ENCODE data around the gene NFIX.
A peak's percentile ranks its signal among the peaks of the same experiment; 100 is the strongest.

NFIX gene

DNA sequence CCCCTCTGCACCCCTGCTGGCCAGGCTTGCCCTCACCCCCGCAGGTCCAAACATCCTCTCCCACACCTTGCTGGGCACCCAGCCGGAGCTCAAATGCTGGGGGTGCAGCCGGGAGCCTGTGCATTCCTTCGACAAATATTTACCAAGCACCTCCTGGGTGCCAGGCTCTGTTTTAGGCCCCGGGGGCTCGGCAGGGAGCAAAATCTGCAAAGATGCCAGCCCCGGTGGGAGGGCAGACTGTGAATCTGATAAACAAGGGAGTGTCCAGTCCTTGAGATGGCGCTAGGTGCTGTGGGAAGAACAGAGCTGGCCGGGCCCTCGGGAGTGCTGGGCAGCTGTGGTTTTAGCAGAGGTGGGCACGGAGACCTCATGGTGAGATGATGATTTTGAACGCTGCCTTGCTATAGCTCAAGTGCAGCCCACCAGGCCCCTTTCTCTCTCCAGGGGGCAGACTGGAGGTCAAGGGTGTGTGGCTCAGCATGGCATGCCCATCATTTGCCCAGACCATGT lies 10.6 kb downstream of the NFIX start:
- Histone ChIP-seq H3K27me3 (replicated peaks; ENCODE audit: control insufficient read depth, insufficient read depth, low read length) (no peaks in the 10 kb centered on the region), H3K4me3 (ENCODE audit: low read length) (no peak overlapping the region), H3K9ac (ENCODE audit: low read length) (peak overlapping the region; percentile 57), H3K4me1 (ENCODE audit: control insufficient read depth, insufficient read depth, low read length) (peaks cover 85% of the 10 kb centered on the region), H3K36me3 (ENCODE audit: control insufficient read depth, insufficient read depth, low read length, severe bottlenecking) (peaks cover 7% of the 10 kb centered on the region), H3K9me3 (ENCODE audit: control insufficient read depth, low read length) (no peaks in the 10 kb centered on the region)
- no peak for DNase-seq (ENCODE audit: low read depth)

DNA sequence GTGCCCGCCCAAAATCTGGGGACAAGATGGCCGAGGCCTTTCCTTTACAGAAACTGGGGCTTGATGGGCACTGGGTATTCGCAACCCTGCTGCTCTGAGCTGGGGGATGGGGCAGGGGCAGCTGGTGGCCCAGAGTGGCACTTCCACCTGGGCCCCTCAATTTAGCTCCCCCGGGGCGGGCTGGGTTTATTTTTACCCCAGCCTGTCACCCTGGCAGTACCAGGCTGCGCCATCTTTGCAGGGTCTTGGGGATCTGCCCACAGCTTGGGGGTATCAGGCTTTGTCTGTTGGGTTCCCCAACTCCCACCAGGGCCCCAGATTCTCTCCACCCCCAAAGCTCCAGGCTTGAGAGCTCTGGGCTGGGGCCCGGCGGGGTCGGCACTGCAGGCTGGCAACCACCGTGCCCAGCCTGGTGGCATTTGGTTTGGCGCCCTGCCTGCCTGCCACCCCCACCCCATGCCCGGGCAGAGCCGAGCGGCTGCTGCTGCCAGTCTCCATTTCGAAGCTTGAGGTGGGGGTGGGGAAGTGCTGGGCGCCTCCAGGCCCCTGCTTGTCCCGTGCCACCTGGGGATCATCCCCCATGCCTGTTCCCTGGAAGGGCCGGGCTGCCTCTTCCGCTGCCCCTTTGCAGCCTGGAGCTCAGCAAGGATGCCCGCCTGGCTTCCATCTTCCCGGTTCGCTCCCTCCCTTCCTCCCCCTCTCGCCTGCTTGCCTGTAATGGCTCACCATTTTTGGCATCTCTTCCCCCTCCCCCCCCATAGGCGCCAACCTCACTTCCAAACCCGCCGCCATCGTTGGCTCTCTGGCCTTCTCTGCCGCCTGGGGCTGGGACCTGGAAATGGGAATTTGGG lies 11.4 kb downstream of the NFIX start:
- Histone ChIP-seq H3K36me3 (ENCODE audit: control insufficient read depth, insufficient read depth, low read length, severe bottlenecking) (peaks cover 7% of the 10 kb centered on the region), H3K4me3 (ENCODE audit: low read length) (no peak overlapping the region), H3K9ac (ENCODE audit: low read length) (peak overlapping the region; percentile 62), H3K4me1 (ENCODE audit: control insufficient read depth, insufficient read depth, low read length) (peaks cover 80% of the 10 kb centered on the region), H3K9me3 (ENCODE audit: control insufficient read depth, low read length) (no peaks in the 10 kb centered on the region), H3K27me3 (replicated peaks; ENCODE audit: control insufficient read depth, insufficient read depth, low read length) (no peaks in the 10 kb centered on the region)
- DNase-seq (ENCODE audit: low read depth) = no peak

DNA sequence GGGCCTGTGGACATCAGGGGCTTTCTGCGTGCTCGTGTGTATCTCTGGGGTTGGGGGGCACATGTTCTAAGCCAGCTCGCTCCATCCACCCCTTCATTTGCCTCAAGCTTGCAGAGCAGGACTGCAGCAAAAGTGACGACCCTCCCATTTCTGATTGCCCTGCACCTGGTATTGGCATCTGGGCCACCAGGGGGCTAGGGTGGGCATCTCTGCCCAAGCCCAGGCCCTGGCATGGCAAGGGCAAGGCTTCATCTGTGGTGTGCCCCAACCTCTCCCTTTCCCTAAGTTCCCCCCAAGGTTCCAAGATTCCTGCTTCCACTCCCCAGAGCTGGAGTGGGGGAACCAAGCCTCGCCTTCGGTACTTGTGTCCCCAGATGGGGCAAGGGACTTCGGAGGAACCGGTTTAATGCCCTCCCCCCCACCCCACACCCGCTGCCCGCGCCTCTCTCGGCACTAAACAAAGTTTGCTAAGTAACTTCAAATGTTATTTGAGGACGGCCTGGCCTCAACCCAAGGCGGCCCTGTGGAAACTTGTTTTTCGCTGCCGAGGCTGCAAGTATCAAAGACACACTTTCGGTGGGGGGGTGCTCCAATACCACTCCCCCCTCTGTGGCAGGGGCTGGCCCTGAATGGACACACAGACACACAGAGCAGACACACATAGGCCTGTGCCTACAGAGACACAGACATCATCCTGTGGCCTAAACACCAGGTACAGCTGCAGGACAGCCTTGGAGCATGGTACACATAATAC lies 12.2 kb downstream of the NFIX start:
- Histone ChIP-seq H3K4me1 (ENCODE audit: control insufficient read depth, insufficient read depth, low read length) (peaks cover 86% of the 10 kb centered on the region), H3K9ac (ENCODE audit: low read length) (peak overlapping the region; percentile 67), H3K36me3 (ENCODE audit: control insufficient read depth, insufficient read depth, low read length, severe bottlenecking) (peaks cover 7% of the 10 kb centered on the region), H3K27me3 (replicated peaks; ENCODE audit: control insufficient read depth, insufficient read depth, low read length) (no peaks in the 10 kb centered on the region), H3K9me3 (ENCODE audit: control insufficient read depth, low read length) (no peaks in the 10 kb centered on the region), H3K4me3 (ENCODE audit: low read length) (peak overlapping the region; percentile 29)
- no peak for DNase-seq (ENCODE audit: low read depth)

- Histone ChIP-seq H3K4me1 (ENCODE audit: control insufficient read depth, insufficient read depth, low read length) (peaks cover 83% of the 10 kb centered on the region), H3K4me3 (ENCODE audit: low read length) (peak overlapping the region; percentile 48), H3K27me3 (replicated peaks; ENCODE audit: control insufficient read depth, insufficient read depth, low read length) (no peaks in the 10 kb centered on the region), H3K36me3 (ENCODE audit: control insufficient read depth, insufficient read depth, low read length, severe bottlenecking) (peaks cover 7% of the 10 kb centered on the region), H3K9ac (ENCODE audit: low read length) (peak overlapping the region; percentile 75), H3K9me3 (ENCODE audit: control insufficient read depth, low read length) (no peaks in the 10 kb centered on the region)
- DNase-seq (ENCODE audit: low read depth) = no peak
Observed at GRCh38 chr19:13008926-13009787, 13.9 kb downstream of the NFIX start.

DNA sequence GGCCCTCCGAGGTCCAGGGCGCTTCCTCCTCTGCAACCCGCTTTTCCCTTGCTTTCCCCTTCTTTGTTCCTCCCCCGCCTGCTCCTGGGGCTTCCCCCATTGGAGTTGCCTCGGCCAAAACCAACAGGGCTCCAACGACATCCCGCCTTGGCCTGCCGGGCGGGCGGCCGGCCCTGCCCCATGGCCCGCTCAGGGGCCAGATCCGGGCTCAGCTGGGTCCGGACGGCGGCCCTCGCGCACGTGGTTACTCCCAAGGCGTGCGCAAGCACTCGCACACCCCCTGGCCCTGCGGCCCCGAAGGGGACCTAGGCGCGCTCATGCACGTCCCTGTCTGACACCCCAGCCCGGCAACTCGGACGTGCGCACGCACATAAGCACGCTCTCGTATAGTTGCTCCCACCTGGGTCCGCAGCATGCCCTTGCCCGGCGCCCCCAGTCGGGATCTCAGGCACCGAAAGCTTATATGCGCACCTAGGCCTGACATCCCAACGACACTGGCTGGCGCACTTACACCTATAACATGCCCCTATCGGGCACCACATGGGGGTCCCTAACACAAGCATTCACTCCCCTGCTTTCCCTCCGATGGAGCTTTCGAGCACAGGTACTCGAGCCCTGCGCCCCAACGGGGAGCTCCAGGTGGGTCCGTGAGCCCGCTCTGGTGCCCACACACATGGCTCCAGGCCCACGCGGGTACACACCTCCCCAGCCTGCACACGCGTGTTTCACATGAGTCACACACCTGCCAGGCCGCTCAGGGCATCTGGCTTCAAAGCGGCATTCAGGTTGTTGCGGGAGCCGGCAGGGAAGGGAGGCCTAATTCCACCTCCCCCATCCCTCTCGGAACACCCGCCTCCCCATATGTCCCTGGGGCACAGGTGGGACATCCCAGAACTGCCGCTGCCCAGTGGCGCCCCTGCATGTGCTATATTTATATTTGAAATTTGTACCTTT lies 15.0 kb downstream of the NFIX start:
- Histone ChIP-seq H3K36me3 (ENCODE audit: control insufficient read depth, insufficient read depth, low read length, severe bottlenecking) (peaks cover 7% of the 10 kb centered on the region), H3K4me1 (ENCODE audit: control insufficient read depth, insufficient read depth, low read length) (peaks cover 88% of the 10 kb centered on the region), H3K9me3 (ENCODE audit: control insufficient read depth, low read length) (no peaks in the 10 kb centered on the region), H3K27me3 (replicated peaks; ENCODE audit: control insufficient read depth, insufficient read depth, low read length) (no peaks in the 10 kb centered on the region), H3K4me3 (ENCODE audit: low read length) (peak overlapping the region; percentile 48), H3K9ac (ENCODE audit: low read length) (peak overlapping the region; percentile 75)
- DNase-seq (ENCODE audit: low read depth) = no peak

DNA sequence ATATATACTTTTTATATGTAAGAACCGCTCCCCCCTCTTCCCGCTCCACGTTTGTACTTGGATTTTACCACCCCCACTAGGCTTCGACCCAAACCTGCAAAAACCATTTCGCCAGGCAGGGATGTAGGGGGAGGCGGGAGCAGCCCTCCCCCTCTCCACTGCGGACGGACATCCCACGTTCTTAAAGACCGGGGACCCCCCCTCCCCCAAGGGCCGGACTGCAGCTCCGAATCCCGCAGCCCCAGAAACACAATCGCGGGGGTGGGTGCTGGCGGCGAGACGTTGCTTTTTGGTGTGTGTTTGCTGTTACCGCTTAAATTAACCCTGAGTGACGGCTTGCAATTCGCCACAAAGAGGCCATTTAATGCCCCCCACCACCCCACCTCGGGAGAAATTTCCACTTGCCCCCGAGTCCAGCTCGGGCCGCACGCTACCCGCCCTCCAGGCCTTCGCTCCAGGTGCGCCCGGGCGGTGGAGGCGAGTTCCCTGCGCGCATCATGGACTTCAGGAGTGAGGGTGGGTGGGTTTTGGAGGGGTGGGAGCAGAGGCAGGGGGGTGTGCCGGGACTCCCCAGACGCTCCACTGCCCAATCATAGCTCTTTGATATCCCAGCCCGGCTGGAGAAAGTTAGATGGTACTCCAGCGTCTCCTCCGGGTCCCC lies 15.8 kb downstream of the NFIX start:
- Histone ChIP-seq H3K9ac (ENCODE audit: low read length) (peak overlapping the region; percentile 75), H3K4me1 (ENCODE audit: control insufficient read depth, insufficient read depth, low read length) (peaks cover 88% of the 10 kb centered on the region), H3K4me3 (ENCODE audit: low read length) (no peak overlapping the region), H3K36me3 (ENCODE audit: control insufficient read depth, insufficient read depth, low read length, severe bottlenecking) (peaks cover 7% of the 10 kb centered on the region), H3K9me3 (ENCODE audit: control insufficient read depth, low read length) (no peaks in the 10 kb centered on the region), H3K27me3 (replicated peaks; ENCODE audit: control insufficient read depth, insufficient read depth, low read length) (no peaks in the 10 kb centered on the region)
- DNase-seq (ENCODE audit: low read depth) = no peak

DNA sequence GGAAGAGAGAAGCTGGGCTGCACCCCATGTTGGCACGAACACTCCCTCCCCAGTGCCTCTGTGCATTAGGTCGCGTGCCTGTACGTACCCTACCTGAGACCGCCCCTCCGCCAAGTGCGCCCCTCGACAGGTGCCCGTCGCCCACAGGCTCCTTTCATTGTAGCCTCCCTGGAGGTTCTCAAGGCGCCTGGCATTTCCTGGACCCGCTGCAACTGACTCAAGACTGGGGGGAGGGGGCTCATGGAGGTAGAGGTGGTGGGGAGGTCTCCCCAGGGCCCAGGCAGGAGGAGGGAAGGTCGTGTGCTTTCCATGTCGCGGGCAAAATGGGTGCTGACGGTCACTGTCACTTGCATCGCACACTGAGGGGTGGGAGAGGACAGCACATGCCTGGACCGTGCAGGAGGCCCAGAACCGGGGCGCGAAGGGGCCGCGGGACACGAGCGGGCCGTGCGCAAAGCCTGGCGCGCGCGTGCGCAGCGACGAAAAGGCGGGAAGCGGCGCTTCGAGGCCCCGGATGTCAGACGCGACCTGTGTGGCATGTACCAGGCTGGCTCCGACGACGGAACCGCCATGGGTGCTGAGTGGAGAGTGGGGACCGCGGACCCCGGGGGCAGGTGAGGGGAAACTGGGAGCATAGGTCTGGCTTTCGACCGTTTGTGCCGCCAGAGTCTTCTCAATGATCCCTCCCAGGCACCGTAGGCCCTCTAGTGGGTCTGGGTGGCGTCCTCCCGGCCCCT lies 16.5 kb downstream of the NFIX start:
- Histone ChIP-seq H3K9ac (ENCODE audit: low read length) (peak overlapping the region; percentile 97), H3K27me3 (replicated peaks; ENCODE audit: control insufficient read depth, insufficient read depth, low read length) (no peaks in the 10 kb centered on the region), H3K9me3 (ENCODE audit: control insufficient read depth, low read length) (no peaks in the 10 kb centered on the region), H3K4me1 (ENCODE audit: control insufficient read depth, insufficient read depth, low read length) (peaks cover 88% of the 10 kb centered on the region), H3K4me3 (ENCODE audit: low read length) (peak overlapping the region; percentile 82), H3K36me3 (ENCODE audit: control insufficient read depth, insufficient read depth, low read length, severe bottlenecking) (peaks cover 7% of the 10 kb centered on the region)
- no peak for DNase-seq (ENCODE audit: low read depth)

DNA sequence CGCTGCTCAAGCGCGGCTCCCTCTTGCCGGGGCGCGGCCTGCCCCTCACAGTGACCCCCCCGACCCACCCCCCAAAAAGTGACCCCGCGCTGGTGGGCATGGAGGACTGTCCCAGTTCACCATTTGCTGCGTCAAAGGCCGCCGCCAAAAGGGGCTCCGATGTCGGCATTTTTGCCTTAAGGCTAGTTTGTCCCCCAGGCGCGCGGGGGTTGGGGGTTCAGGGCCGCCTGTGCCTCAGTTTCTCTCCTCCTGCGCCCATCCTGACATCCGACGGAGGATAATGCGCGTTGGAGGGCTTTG lies 17.1 kb downstream of the NFIX start:
- H3K4me1 ChIP-seq (ENCODE audit: control insufficient read depth, insufficient read depth, low read length) = peaks cover 88% of the 10 kb centered on the region
- no peak for DNase-seq (ENCODE audit: low read depth)
- H3K36me3 ChIP-seq (ENCODE audit: control insufficient read depth, insufficient read depth, low read length, severe bottlenecking) = peaks cover 7% of the 10 kb centered on the region
- H3K9ac ChIP-seq (ENCODE audit: low read length) = peak overlapping the region; percentile 97
- H3K9me3 ChIP-seq (ENCODE audit: control insufficient read depth, low read length) = no peaks in the 10 kb centered on the region
- H3K27me3 ChIP-seq (replicated peaks; ENCODE audit: control insufficient read depth, insufficient read depth, low read length) = no peaks in the 10 kb centered on the region
- peak overlapping the region; percentile 82 for H3K4me3 ChIP-seq (ENCODE audit: low read length)

DNA sequence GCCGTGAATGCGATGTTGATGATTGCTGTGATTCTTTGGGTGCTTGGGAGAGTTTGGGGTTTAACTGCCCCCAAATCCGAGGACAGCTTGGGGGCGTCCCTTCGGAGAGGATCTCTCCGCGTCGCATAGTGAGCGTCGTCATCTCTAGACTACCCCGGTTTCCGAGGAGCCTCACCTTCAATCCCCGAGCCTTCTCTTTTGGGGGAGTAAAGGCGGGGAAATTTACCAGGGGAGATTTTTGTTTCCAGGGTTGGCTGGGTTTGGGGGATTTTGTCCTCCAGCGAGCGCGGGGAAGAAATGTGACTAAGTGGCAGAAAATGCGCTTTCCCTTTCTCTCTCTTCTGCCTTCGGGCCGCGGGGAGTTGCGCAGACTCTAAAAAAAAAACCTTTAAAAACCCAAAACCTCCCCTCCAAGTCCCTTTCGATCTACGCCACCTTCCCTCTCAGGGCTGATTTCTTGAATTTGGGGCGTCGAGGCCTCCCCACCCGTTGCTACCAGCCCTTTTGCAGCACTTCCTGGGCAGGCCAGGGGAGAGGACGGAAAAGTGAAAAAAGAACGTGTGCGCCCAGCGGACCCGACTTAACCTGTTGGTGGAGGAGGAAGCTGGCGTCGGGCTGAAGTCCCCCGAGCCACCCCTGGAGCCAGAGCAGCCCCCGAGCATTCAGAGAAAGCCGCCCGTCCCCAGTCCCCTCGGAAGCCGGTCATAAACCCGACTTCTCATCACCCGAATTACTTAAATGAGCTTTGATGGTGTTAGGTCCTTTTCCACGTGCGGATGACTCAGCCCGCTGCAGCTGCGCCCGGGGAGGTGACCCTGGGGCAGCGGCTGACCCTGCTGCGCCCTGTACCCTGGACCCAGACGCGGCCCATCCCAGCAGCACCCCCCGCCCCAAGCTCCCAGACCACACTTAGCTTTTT lies 17.7 kb downstream of the NFIX start:
- Histone ChIP-seq H3K4me3 (ENCODE audit: low read length) (peak overlapping the region; percentile 82), H3K9me3 (ENCODE audit: control insufficient read depth, low read length) (no peaks in the 10 kb centered on the region), H3K9ac (ENCODE audit: low read length) (peak overlapping the region; percentile 97), H3K27me3 (replicated peaks; ENCODE audit: control insufficient read depth, insufficient read depth, low read length) (no peaks in the 10 kb centered on the region), H3K4me1 (ENCODE audit: control insufficient read depth, insufficient read depth, low read length) (peaks cover 88% of the 10 kb centered on the region), H3K36me3 (ENCODE audit: control insufficient read depth, insufficient read depth, low read length, severe bottlenecking) (peaks cover 7% of the 10 kb centered on the region)
- DNase-seq (ENCODE audit: low read depth) = no peak
